ENCODE measurements around the gene GABPB1.
"Not testable (repeated sequence)": the region's sequence is repeated elsewhere in the genome, so short reads cannot be mapped to it uniquely, and the experiment has no call there.

DNA sequence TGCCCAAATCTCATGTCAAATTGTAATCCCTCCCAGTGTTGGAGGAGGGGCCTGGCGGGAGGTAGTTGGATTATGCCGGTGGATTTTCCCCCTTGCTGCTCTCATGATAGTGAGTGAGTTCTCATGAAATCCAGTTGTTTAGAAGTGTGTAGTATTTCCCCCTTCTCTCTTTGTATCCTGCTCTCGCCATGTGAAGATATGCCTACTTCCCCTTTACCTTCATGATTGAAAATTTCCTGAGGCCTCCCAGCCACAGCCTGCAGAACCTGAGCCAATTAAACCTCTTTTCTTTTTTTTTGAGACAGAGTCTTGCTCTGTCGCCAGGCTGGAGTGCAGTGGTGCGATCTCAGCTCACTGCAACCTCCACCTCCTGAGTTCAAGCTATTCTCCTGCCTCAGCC lies 27.4 kb upstream of the GABPB1 start:
- TF ChIP-seq EZH2 (IDR thresholded peaks at IDR 0.05; ENCODE audit: borderline replicate concordance, low read depth, low read length, severe bottlenecking), result not testable (repeated sequence)
- TF ChIP-seq, protein P1, sequence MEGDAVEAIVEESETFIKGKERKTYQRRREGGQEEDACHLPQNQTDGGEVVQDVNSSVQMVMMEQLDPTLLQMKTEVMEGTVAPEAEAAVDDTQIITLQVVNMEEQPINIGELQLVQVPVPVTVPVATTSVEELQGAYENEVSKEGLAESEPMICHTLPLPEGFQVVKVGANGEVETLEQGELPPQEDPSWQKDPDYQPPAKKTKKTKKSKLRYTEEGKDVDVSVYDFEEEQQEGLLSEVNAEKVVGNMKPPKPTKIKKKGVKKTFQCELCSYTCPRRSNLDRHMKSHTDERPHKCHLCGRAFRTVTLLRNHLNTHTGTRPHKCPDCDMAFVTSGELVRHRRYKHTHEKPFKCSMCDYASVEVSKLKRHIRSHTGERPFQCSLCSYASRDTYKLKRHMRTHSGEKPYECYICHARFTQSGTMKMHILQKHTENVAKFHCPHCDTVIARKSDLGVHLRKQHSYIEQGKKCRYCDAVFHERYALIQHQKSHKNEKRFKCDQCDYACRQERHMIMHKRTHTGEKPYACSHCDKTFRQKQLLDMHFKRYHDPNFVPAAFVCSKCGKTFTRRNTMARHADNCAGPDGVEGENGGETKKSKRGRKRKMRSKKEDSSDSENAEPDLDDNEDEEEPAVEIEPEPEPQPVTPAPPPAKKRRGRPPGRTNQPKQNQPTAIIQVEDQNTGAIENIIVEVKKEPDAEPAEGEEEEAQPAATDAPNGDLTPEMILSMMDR (IDR thresholded peaks at IDR 0.05; ENCODE audit: borderline replicate concordance, extremely low read depth, low read length, poor library complexity, severe bottlenecking), result not testable (repeated sequence)
